ENCODE data around the gene GRID2IP. TPM values are rescaled to one million over a fixed set of nuclear protein-coding genes. Genes with fewer than 3 reads are reported as not detected.

GRID2IP gene
- total and polyA plus RNA-seq, 2 of the 8 experiments (the other 6 are each of a cell fraction or from before 2014, with no cell fraction given), result 0.80 to 1.3 TPM

DNA sequence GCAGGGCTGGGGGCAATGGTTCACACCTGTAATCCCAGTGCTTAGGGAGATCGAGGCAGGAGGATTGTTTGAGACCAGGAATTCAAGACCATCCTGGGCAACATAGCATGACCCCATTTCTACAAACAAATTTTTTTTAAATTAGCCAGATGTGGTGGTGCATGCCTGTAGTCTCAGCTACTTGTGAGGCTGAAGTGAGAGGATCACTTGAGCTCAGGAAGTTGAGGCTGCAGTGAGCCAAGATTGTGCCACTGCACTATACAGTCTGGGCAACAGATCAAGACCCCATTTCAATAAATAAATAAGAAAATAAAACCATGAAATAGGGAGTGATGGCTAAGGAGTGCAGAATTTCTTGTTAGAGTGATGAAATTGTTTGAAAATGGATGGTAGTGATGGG is 8.9 kb downstream of the GRID2IP start:
- no peaks in the 10 kb centered on the region for H3K9me3 ChIP-seq (ENCODE audit: insufficient read depth in 2 of 2, low read depth in 1 of 2, low read length in 1 of 2)
- no peak overlapping the region for H3K18ac ChIP-seq (ENCODE audit: extremely low read depth, low read length)
- no peak overlapping the region for H3K27ac ChIP-seq (ENCODE audit: low read depth, low read length)
- no peak overlapping the region for H4K5ac ChIP-seq (ENCODE audit: insufficient read length, low read depth, low read length)
- no peaks in the 10 kb centered on the region for H4K20me1 ChIP-seq (replicated peaks in 1 of 2; ENCODE audit: control insufficient read depth in 1 of 2, insufficient read depth in 2 of 2, low read length in 2 of 2)
- H3K9ac ChIP-seq (replicated peaks in 1 of 4; ENCODE audit: extremely low read depth in 1 of 4, low read depth in 3 of 4, low read length in 3 of 4), result no peak overlapping the region
- H2BK20ac ChIP-seq (ENCODE audit: low read length), result no peak overlapping the region
- H2BK5ac ChIP-seq (ENCODE audit: low read depth, low read length), result no peak overlapping the region
- CTCF ChIA-PET (ENCODE audit: partially characterized antibody), result interaction anchor here (0.6 to 1.2 kb wide), 2 partner anchors 31 to 58 kb away, joined by 3 read pairs; no protein-coding TSS in a partner anchor
- no peak overlapping the region for H2BK15ac ChIP-seq (ENCODE audit: low read length)
- FAIRE-seq, result no peak
- H2AK5ac ChIP-seq (ENCODE audit: low read depth, low read length), result no peak overlapping the region
- no peaks in the 10 kb centered on the region for H3K23me2 ChIP-seq (ENCODE audit: low read depth, low read length)
- DNase-seq (ENCODE audit: low read depth in 1 of 2, low spot score in 2 of 2), result no peak
- H4K8ac ChIP-seq (ENCODE audit: extremely low read depth, insufficient read depth, low read length), result no peak overlapping the region
- H3K14ac ChIP-seq (ENCODE audit: insufficient read length), result no peak overlapping the region
- H3K79me1 ChIP-seq (ENCODE audit: low read depth, low read length), result no peaks in the 10 kb centered on the region; the same call in 1 of the 2 replicates
- H3K4me1 ChIP-seq (replicated peaks in 1 of 4; ENCODE audit: control insufficient read depth in 3 of 4, insufficient read depth in 4 of 4, low read length in 3 of 4), result no peaks in the 10 kb centered on the region
- no peaks in the 10 kb centered on the region for H3K36me3 ChIP-seq (ENCODE audit: control insufficient read depth in 2 of 4, insufficient read depth in 4 of 4, low read length in 3 of 4)
- no peak overlapping the region for H3K4ac ChIP-seq (replicated peaks; ENCODE audit: insufficient read length, low read depth, low read length)
- no peak overlapping the region for H3K4me3 ChIP-seq (ENCODE audit: extremely low read depth in 1 of 4, insufficient read depth in 2 of 4, low read depth in 3 of 4, low read length in 4 of 4)
- no peak overlapping the region for H3K4me2 ChIP-seq (ENCODE audit: insufficient read depth in 1 of 2, low read depth in 2 of 2, low read length in 2 of 2)
- no peak overlapping the region for H4K91ac ChIP-seq (replicated peaks; ENCODE audit: insufficient read length, low read length)
- no peak overlapping the region for H2BK12ac ChIP-seq (ENCODE audit: low read depth, low read length)
- H3K79me2 ChIP-seq (ENCODE audit: control insufficient read depth in 1 of 2, insufficient read depth in 2 of 2, low read length in 2 of 2), result no peaks in the 10 kb centered on the region
- H3K27me3 ChIP-seq (replicated peaks in 1 of 4; ENCODE audit: control insufficient read depth in 3 of 4, extremely low read depth in 1 of 4, insufficient read depth in 3 of 4, low read length in 3 of 4), result peaks cover 0 to 3% (median 0%) of the 10 kb centered on the region in 4 experiments; a peak in 2 of 7 replicates
- H3K56ac ChIP-seq (replicated peaks; ENCODE audit: insufficient read length, low read depth, low read length), result no peak overlapping the region
- no peak overlapping the region for H2BK120ac ChIP-seq (replicated peaks; ENCODE audit: low read depth, low read length)
- POLR2A ChIA-PET (ENCODE audit: partially characterized antibody), result no interaction called here
- WGBS, 2 experiments (ENCODE audit: extremely low coverage in 1 of 2, insufficient coverage in 1 of 2, insufficient read length in 1 of 2, insufficient replicate concordance in 2 of 2, low coverage in 1 of 2, low lambda C conversion rate in 2 of 2, missing lambda C conversion rate in 1 of 2), result 100% methylated on average over 1 of the region's 1 CpG; no CpG with 5 or more reads in 1 of the 2 experiments
- no peak overlapping the region for H3K23ac ChIP-seq (ENCODE audit: insufficient read length)
- no peak overlapping the region for H2AFZ ChIP-seq (ENCODE audit: low read length)
